Superior temporal gyrus (tissue), 1 donor: Measurements from ENCODE around the gene CFAP45.

ENCODE experiments used
- DNase-seq: peaks from one replicate; pipeline ENCODE4 v3.0.0-alpha.2; 2016; ENCODE audit errors: extremely low spot score

Gene CFAP45

DNA sequence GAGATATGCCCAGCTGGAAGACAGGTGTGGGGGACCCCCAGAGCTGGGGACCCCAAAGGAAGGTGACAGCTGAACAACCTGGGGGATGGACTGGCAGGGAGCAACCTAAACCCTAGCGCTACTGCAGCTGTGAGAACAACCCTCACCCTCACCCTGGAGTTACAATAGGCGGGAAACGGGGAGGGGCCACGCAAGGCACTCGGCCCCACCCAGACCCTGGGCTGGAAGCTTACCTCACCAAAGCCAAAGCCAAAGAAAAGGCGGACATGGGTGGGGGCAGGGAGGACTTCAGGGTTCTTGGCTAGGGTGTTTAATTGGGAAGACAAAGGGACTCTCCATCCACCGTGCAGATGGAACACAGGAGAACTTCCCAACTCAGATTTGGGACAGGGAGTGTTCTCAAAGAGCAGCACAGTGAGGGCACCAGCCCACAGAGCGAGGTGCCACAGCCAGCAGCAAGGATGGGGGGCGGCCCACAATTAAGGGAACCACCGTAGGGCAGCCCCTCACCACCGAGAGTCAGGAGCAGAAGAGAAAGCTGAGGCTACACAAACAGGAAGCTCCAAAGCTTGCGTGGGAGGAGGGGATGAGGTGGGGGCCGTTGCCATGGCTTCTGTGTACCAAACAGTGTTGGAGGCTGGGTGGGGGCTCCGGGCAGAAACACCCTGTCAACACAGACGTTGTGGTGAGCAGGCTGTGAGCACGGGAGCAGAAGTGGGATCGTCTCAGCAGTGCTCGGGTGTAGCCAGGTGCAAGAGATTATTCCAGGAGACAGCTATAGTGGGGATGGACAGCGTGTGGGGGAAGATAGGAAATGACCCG is 23.4 kb upstream of the CFAP45 start:
- no peak for DNase-seq

DNA sequence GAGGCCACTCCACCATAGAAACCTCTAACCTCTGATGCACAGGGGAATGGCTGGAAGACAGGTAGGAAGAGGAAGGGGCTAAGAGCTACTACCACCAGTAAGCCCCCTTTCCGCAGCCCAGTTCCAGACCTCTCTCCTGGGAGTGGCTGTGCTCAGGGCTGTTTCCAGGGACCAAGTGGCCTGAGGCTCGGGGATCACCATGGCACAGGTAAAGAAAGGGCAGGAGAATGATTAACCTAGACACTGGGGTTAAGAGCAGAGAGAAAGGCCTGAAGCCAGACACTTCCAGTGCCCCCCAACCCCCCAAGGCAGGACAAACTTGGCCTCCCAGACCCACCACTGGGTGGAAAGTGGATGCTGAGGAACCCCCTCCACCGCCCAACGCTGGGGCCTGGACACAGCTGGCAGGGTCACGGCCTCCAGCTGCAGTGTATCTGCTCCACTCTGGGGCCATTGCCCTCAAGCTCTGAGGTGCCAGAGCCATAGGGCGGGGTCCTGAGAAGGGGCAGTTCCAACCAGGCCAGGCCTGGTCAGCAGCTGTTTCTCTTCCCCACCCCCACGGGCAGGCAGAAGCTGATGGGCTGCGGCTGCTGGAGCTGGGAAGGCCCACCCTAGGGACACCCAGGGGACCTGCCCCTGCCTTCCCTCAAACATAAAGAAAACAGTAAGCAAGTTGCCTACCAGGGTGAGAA is 22.7 kb upstream of the CFAP45 start:
- no peak for DNase-seq

DNA sequence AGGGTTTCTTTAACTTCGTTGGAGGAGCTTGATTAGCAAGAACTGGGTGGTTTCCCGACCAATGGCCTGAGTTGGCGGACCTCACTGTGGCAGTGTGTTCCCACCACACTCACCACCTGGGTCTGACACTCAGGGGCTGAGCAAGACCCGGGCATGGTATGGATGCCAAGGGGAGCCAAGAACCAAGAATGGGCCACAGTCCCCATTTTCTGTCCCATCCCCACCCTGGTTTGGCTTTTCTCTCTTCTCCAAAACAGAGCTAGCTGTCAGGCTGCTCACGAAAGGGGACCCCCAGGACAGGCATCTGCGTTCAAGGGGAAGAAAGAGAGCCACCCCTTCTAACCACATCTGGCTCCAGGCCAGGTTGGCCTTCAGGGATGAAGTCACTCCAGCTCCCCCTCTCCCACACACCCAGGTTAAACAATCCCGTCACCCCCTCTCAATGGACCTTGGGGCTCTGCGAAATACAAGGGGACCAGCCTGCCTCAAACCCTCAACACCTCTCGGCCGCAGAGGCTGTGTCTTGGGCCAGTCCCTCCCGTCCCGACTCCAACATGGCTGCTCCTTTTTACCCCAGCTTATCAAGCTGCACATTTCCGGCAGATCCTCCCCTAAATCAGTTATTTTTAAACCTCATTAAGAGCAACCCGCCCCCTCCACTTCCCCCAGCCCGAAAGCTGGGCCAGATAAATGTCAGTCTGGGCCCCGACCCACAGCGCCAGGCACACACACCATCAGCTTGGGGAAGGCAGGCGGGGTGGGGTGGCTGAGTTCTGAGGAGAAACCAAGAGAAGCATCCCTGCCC is 21.9 kb upstream of the CFAP45 start:
- no peak for DNase-seq

DNA sequence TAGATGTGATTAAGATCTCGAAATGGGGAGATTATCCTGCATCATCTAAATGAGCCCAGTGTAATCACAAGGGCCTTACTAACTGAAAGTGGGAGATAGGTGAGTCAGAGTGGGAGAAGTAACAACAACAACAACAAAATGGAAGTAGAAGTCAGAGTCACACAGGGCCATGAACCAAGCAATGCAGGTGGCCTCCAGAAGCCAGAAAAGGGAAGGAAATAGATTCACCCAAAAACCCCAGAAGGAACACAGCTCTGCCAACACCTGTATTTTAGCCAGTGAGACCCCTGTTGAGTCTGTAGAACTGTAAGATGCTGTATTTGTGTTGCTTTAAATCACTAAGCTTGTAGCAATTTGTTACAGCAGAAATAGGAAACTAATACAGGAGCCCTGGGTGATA is 21.3 kb upstream of the CFAP45 start:
- DNase-seq = no peak

DNA sequence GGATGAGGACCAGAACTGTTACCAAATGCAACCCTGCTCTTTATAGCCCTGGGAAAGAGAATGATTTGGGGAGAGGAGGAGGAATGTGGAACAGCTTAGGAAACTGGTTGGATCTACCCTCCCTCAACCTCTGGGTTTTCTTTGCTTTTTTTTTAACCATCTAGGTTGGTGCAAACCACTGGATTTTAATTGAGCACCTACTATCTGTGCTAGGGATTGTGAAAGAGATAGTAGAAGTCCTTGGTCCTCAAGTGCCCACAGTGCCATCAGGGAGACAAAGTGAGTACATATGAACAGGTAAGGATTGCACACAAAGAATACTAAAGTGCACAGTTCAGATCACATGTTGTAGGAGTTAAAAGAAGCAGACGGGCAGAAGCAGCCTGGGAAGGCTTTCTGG is 20.7 kb upstream of the CFAP45 start:
- no peak for DNase-seq

DNA sequence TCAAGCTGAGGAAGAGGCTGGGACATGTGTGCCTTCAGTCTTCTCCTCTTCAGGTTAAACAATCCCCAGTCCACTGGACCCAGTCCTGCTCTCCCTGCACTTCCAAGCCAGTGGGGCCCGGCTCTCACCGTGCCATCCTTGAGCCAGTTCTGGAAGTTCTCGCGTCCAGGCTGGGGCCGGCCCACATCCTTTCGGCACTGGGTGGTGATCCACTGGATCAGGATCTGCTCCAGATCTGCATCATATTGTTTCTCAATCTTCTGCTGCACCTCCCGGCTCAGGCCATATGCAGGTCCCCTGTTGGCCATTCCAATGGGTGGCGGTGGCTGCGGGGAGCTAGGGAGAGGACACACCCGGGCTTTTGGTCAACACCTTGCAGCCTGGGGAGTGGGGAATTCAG is 20.2 kb upstream of the CFAP45 start:
- no peak for DNase-seq

DNA sequence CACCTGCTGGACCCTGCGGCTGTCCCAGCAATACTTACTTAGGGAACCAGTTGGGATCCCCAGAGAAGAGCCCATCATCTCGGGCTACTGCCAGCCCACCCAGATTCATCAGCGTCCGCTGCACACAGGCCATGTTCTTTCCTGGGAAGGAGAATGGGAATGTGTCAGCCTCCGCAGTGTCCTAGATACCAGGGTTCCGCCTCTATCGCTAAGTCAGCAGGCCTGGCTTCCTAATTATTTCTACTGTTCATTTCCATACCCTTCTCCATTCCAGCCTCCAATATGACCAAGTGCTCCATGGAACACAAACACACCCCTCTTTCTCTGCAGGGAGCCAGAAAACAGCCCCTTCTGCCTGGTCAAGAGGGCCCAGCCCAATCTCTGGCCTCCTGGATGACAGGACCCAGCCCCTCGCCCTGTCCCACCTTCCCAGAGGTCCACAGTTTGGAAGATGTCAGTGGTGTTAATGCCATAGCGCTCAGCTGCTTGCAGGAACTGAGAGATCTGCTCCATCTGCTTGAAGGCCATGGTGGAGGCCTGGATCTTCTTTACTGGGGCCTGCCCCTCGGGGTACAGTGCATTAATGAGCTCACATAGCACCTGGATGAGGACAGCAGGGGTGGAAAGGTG is 19.4 kb upstream of the CFAP45 start:
- no peak for DNase-seq

DNA sequence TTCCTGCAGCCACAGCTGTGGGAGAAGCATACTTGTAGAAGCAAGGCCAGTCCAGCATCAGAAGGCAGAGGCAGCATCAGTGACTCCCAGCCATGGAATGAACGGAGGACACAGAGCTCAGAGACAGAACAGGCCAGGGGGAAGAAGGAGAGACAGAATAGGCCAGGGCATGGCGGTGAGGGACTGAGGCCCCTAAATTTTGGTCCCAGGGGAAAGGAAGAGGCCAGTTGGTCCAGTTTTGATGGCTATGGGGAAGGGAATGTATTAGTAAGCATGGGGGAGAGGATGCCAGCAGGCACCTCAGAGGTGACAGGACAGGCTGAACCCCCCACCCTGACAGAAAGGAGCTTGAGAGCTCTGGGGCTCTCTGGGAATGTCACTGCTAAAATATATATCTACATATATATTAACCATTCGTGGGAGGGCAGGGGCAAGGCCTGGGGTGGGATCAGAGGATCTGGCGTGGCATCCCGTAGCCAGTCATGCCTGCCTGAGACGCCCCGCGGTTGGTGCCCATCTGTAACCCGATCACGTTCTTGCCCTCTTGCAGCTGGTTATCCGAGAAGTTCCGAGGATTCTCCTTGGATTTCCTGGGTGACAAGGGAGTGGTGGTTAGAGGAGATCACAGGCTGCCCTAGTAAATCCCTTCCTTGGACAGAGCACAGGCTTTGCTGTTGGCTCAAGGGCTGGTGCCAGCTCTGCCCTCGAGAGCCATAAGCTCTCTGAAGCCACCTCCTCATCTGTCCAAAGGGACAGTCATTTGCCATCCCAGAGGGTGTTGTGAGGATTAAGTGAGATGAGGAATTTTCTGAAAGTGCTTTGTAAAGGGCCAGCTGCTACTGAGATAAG is 18.6 kb upstream of the CFAP45 start:
- no peak for DNase-seq

DNA sequence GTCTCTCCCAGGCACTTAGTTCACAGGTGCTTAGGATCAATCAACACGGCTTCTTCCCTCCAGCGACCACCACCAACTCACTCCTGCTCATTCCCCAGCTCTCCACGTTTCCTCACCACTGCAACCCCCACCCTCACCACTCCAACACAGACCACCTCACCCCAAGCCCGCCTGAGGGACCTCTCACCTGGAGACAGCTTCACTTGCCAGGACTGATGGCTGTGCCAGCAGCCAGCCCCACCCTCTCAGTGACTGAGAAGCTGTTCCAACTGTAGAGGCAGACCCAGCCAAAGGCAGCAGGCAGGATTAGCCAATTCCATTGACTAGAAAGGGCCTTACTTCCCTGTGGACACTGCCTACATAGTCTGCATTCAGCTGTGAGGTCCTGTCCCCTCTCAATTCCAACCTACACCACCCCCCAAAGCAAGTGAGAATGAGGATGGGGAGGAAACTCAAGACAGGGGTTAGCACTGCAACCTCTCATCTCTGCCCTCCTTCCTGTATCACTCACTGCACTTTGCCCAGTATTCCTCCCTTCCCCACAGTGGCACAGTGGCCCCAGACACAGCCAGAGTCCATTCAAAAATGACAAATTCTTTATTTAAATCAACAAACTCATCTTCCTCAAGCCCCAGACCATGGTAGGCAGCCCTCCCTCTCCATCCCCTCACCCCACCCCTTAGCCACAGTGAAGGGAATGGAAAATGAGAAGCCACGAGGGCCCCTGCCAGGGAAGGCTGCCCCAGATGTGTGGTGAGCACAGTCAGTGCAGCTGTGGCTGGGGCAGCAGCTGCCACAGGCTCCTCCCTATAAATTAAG is 17.8 kb upstream of the CFAP45 start:
- DNase-seq = no peak

DNA sequence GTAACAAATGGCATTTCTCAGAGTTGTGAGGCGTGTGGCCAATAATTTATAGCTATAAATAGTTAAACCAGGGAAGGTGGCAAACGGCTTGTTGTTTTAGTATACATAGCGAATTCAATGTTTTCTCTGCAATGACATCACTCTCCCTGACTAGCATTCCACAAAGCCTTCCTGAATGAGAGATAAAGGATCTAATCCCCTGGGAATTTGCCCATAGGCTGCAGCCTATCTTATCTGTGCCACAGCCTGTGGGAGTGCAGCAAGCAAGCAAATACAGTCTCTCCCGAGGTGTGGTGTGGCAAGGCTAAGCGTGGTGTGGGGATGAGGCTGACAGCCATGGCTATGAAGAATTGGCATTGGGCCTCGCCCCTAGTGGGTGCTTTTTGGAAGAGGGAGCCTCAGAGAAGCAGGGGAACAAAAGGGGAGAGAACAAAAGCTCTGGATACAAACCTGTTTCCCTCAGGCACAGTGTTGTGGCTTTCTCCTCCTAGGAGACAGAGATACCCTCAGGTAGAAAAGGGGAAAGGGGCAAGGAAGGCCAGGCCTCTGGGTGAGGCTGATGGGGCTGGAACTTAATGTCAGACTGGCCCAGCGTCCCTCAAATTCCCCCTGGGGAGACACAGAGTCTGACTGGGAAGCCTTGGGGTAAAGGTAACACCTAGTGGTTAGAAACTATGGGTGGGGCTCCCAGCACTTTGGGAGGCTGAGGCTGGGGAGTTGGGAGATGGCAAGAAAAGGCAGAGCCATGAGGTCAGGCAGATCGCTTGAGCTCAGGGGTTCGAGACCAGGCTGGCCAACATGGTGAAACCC is 16.5 kb upstream of the CFAP45 start:
- peak; percentile 19 for DNase-seq

DNA sequence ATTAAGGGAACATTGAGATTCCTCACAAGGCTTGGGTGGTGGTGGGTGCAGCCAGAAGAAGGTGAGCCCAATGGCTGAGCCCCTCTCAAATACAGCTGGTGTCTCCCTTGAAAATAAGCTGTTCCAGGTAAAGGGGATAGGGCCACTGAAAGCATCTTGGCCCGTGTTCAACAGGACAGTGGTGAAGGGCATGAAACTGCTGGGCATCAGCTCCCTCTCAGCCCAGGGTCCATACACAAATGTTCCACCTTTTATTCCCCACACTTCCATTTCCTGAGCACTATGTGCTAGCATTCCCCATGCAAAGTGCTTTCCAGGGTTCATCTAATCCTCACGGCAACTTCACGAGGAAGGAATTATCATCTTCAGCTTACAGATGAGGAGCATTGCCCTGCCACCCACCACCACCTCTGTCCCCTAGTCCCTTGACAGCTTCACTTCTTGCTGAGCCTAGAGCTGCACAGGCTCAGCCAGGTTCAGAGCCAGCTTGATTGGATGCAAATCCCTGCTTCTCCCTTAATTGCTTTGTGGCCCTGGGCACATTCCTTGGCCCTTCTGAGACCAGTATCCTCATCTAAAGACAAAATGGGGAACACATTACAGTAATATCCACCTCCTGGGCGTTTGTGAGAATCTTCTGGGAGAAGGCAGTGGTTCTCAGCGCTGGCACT is 15.7 kb upstream of the CFAP45 start:
- DNase-seq = no peak

DNA sequence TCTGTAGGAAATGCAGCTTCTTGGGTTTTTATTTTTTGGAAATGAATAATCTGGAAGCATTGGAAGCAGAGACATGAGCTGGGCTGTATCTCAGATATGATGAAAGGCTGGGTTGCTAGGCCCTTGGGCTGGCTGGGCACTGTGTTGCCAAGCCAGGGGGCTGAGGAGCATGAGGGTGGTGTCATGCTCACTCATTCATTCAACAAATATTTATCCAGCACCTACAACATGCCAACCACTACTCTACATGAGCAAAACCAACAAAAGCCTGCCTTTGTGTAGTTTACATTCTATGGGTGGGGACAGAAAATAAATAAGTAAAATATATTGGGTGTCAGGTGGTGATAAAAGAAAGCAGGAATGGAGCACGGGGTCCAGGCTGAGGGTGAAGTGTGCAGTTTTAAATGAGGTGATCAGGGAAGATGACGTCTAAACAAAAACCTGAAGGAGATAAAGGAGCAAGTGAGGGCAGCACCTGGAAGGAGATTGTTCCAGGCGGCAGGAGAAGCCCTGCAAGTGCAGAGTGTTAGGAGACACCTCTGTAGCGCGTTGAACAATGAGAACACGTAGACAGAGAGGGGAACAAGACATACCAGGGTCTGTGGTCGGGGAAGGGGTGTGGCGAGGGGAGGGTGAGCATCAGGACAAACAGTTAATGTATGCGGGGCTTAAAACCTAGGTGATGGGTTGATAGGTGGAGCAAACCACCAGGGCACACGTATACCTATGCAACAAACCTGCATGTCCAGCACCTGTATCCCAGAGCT is 14.5 kb upstream of the CFAP45 start:
- DNase-seq = no peak

DNA sequence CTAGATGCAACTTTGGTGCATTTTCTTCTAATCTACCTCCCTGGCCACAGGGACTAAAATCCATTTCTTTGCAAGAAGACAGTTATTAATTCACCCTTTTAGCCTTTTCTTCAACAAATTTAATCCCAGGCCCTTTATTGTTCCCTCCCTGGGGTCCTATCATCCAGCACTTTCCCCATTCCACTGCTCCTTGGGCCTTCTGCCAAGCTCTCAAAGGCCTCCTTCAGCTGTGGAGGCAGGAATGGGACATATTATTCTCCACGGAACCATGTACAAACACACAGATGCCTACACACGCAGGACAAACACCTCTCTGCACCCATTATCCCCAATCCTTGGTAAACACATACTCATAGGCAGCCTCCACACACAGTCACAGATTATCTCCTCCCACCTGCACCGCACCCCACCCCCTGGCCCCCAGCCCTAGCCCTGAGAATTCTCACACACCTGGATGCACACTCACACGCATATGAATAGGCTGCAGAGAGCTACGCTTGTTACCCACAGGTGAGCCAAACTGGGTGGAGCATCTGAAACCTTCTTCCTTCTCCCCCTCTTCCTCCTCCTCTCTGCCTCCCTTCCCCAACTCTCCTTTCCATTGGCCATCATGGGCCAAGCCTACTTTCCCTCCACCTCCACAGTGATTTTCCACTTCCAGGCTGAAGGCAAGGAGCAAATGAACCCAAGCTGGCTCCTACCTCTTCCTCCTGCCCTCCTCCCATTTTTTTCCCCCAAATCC is 13.7 kb upstream of the CFAP45 start:
- no peak for DNase-seq

DNA sequence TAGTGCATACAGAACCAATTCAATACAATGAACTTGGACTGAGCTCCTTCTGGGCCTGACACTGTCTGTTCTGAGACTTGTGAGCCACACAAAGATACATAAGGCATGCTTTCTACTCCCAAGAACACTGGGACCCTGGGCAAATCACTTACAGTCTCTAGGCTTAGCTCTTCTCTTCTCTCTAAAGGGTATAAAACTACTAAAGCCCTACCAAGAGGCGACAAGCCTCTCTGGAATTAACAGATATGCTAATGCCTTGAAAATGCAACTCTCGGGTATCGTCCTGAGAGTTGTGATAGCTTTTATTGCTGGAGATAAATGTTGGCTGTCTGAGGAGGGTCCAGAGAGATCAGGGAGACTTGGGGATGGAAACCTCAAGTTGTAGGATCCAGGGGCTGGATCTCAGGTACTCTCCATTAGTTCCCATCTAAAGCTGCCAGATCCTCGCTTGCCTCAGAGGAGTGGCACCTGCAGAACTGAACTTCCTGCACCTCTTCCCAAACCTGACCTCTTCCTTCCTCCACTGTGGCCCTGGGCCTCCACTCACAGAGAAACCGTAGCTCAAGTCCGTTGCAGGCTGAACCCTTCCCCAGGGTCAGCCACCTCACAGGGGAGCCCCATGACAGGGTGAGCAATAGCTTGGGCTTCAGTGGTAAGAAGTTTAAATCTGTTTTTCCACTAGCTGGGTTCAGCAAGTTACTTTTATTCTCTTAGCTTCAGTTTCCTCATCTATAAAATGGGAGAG is 11.5 kb upstream of the CFAP45 start:
- no peak for DNase-seq

DNA sequence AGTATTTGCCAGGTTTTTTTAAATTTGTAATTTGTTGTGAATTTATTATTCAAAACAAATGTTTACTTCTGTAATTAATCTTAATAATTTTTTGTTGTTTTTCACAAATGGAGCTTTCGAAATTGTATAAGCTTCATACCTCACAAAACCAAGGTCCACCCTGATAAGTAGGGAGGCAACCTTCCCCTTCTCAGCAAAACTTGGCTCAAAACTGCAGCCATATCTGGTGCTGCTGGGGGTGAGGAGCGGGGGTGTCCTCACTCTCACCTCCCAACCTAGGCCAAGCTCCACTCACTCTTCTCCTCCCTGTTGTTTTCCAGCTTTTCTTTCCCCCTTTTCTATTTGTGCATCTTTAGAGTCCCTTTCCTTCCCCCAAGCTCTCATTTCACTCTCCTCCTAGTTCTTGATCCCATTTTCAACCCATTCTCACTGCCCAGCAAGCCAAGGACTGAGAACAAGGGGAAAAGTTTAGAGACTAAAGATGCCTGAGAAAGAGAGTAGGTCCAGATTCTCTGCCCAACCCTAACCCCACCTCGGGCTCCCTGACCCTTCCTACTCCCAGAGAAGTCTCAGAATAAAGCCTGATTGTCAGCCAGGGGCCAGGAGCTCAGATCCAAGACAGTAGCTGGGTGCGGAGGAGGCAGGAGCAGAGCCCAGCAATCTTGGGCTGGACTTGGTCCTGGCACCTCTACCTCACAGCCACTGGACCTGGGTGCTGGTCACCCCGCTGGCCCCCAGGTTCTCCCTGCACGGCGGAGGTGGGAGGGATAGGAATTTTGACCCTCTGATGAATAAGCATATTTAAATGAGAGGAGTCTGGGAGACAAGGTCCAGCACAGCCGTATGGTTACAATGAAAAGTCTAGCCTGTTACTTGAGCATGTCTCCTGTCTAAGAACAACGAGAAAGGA is 8.3 kb upstream of the CFAP45 start:
- no peak for DNase-seq

DNA sequence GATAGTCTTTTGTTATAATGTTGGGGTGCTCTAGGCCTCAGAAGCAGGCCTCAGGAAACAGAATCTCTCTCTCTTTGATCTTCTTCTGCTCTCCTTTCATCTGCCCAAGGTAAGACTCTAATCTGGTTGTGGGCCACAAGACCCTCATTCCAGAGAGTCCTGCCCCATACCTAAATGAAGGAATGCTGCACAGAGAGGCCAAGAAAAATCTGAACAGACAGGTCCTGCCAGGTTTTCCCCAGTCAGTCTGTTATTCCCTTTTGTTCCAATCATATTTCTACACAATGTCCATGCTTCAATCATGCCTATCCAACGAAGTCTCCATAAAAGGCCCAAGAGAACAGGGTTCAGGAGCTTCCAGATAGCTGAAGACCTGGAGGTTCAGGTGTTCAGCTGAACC is 7.0 kb upstream of the CFAP45 start:
- no peak for DNase-seq
